H1 (cell line): ENCODE results near the gene FTSJ3. TPM values are rescaled to one million over a fixed set of nuclear protein-coding genes. Genes with fewer than 3 reads are reported as not detected.

Experiments
- CTCF ChIA-PET: fragments of 300-600 bp; sonication (Branson Sonifier 250); formaldehyde crosslinking; loops from one replicate; lab custom pipeline; 2021; ENCODE audit not compliant: partially characterized antibody; lab: Charles Lee
- POLR2A ChIA-PET: fragments of 300-600 bp; sonication (Branson Sonifier 250); formaldehyde crosslinking; loops from one replicate; lab custom pipeline; 2021; ENCODE audit warnings: inconsistent platforms; ENCODE audit not compliant: partially characterized antibody; lab: Charles Lee
- DNase-seq, 2 experiments: peaks; one replicate each; pipeline versions ENCODE4 v3.0.0 to v3.0.0-alpha.2; 2010 to 2022; ENCODE audit warnings: low spot score in 2 of 2, low read depth in 1 of 2, mixed read lengths in 1 of 2
- FAIRE-seq: peaks from 2 replicates; lab custom pipeline; 2011; peaks lifted over from hg19 to GRCh38; lab: Jason Lieb, UNC
- H2AFZ ChIP-seq: 2 replicates; pipeline ENCODE4 v1.8.1; 2012; ENCODE audit warnings: low read length, inconsistent platforms
- H2AK5ac ChIP-seq: 2 replicates; pipeline ENCODE4 v1.6.1; 2013; ENCODE audit warnings: low read depth, low read length
- H2BK120ac ChIP-seq: replicated peaks from 2 replicates; pipeline ENCODE3; 2013; ENCODE audit warnings: low read depth, low read length, inconsistent platforms
- H2BK12ac ChIP-seq: 2 replicates; pipeline ENCODE4 v1.6.1; 2013; ENCODE audit warnings: low read depth, low read length
- H2BK15ac ChIP-seq: 2 replicates; pipeline ENCODE4 v1.6.1; 2013; ENCODE audit warnings: low read length
- H2BK20ac ChIP-seq: 2 replicates; pipeline ENCODE4 v1.6.1; 2013; ENCODE audit warnings: low read length
- H2BK5ac ChIP-seq: 2 replicates; pipeline ENCODE4 v1.6.1; 2013; ENCODE audit warnings: low read depth, low read length
- H3K14ac ChIP-seq: 2 replicates; pipeline ENCODE4 v1.6.1; 2013; ENCODE audit warnings: inconsistent platforms; ENCODE audit not compliant: insufficient read length
- H3K18ac ChIP-seq: 2 replicates; pipeline ENCODE4 v1.6.1; 2013; ENCODE audit warnings: low read length; ENCODE audit errors: extremely low read depth
- H3K23ac ChIP-seq: 2 replicates; pipeline ENCODE4 v1.6.1; 2013; ENCODE audit warnings: inconsistent platforms; ENCODE audit not compliant: insufficient read length
- H3K23me2 ChIP-seq: 2 replicates; pipeline ENCODE4 v1.6.1; 2013; ENCODE audit warnings: low read depth, low read length
- H3K27ac ChIP-seq: 2 replicates; pipeline ENCODE4 v1.6.1; 2011; ENCODE audit warnings: low read depth, low read length, inconsistent platforms
- H3K27me3 ChIP-seq, 4 experiments: replicated peaks in 1 of 4; 1 replicate in 1 of 4; 2 replicates in 3 of 4; pipeline versions ENCODE4 v1.6.1 to v1.8.1; 2011 to 2013; ENCODE audit warnings: low read length in 3 of 4, mild to moderate bottlenecking in 3 of 4, inconsistent platforms in 2 of 4, mixed read lengths in 2 of 4, moderate library complexity in 1 of 4; ENCODE audit not compliant: control insufficient read depth in 3 of 4, insufficient read depth in 3 of 4; ENCODE audit errors: extremely low read depth in 1 of 4
- H3K36me3 ChIP-seq, 4 experiments: 2 replicates each; pipeline versions ENCODE4 v1.6.1 to v1.8.1; 2011 to 2013; ENCODE audit warnings: mild to moderate bottlenecking in 4 of 4, low read length in 3 of 4, moderate library complexity in 2 of 4, control low read depth in 1 of 4, inconsistent platforms in 1 of 4; ENCODE audit not compliant: insufficient read depth in 4 of 4, control insufficient read depth in 2 of 4
- H3K4ac ChIP-seq: replicated peaks from 2 replicates; pipeline ENCODE3; 2013; ENCODE audit warnings: low read length, low read depth, mixed read lengths, inconsistent platforms; ENCODE audit not compliant: insufficient read length
- H3K4me1 ChIP-seq, 4 experiments: replicated peaks in 1 of 4; 1 replicate in 1 of 4; 2 replicates in 3 of 4; pipeline versions ENCODE4 v1.6.1 to v1.8.1; 2011 to 2013; ENCODE audit warnings: low read length in 3 of 4, inconsistent platforms in 2 of 4, mixed read lengths in 1 of 4; ENCODE audit not compliant: insufficient read depth in 4 of 4, control insufficient read depth in 3 of 4
- H3K4me2 ChIP-seq, 2 experiments: 2 replicates each; pipeline versions ENCODE4 v1.6.1 to v1.8.1; 2011 to 2013; ENCODE audit warnings: low read depth in 2 of 2, low read length in 2 of 2, control low read depth in 1 of 2, inconsistent platforms in 1 of 2, mild to moderate bottlenecking in 1 of 2; ENCODE audit not compliant: insufficient read depth in 1 of 2
- H3K4me3 ChIP-seq, 4 experiments: fragments of 200-600, 300-600 bp in 1 of 4; sonication (generic), shearing (Covaris generic), sonication (Bioruptor Twin) in 1 of 4; 2 replicates each; pipeline versions ENCODE4 v1.5.1 to v1.8.1; 2011 to 2016; ENCODE audit warnings: low read length in 4 of 4, low read depth in 3 of 4, control low read depth in 2 of 4, inconsistent platforms in 2 of 4, mild to moderate bottlenecking in 2 of 4, mixed read lengths in 1 of 4, moderate library complexity in 1 of 4; ENCODE audit not compliant: insufficient read depth in 2 of 4; ENCODE audit errors: extremely low read depth in 1 of 4
- H3K56ac ChIP-seq: replicated peaks from 2 replicates; pipeline ENCODE3; 2013; ENCODE audit warnings: low read depth, mild to moderate bottlenecking, mixed read lengths, low read length, inconsistent platforms; ENCODE audit not compliant: insufficient read length
- H3K79me1 ChIP-seq: 2 replicates; pipeline ENCODE4 v1.6.1; 2013; ENCODE audit warnings: low read depth, low read length, control low read depth
- H3K79me2 ChIP-seq, 2 experiments: 2 replicates each; pipeline versions ENCODE4 v1.6.1 to v1.8.1; 2012 to 2013; ENCODE audit warnings: low read length in 2 of 2, mild to moderate bottlenecking in 2 of 2, inconsistent platforms in 1 of 2; ENCODE audit not compliant: insufficient read depth in 2 of 2, control insufficient read depth in 1 of 2
- H3K9ac ChIP-seq, 4 experiments: replicated peaks in 1 of 4; 1 replicate in 1 of 4; 2 replicates in 3 of 4; pipeline versions ENCODE4 v1.6.1 to v1.8.1; 2011 to 2013; ENCODE audit warnings: low read depth in 3 of 4, low read length in 3 of 4, control low read depth in 2 of 4, mild to moderate bottlenecking in 2 of 4, moderate library complexity in 2 of 4, inconsistent platforms in 1 of 4; ENCODE audit errors: extremely low read depth in 1 of 4
- H3K9me3 ChIP-seq, 2 experiments: 2 replicates each; pipeline versions ENCODE4 v1.6.1 to v1.8.1; 2012 to 2013; ENCODE audit warnings: mild to moderate bottlenecking in 2 of 2, moderate library complexity in 2 of 2, control low read depth in 1 of 2, inconsistent platforms in 1 of 2, low read depth in 1 of 2, low read length in 1 of 2, mixed read lengths in 1 of 2; ENCODE audit not compliant: insufficient read depth in 2 of 2
- H4K20me1 ChIP-seq, 2 experiments: replicated peaks in 1 of 2; 2 replicates each; pipeline versions ENCODE3 to v1.8.1; 2011 to 2013; ENCODE audit warnings: inconsistent platforms in 2 of 2, low read length in 2 of 2, mild to moderate bottlenecking in 1 of 2; ENCODE audit not compliant: insufficient read depth in 2 of 2, control insufficient read depth in 1 of 2
- H4K5ac ChIP-seq: 2 replicates; pipeline ENCODE4 v1.6.1; 2013; ENCODE audit warnings: low read length, low read depth, mixed read lengths, inconsistent platforms; ENCODE audit not compliant: insufficient read length
- H4K8ac ChIP-seq: 2 replicates; pipeline ENCODE4 v1.8.0; 2013; ENCODE audit warnings: mild to moderate bottlenecking, moderate library complexity, low read length, inconsistent platforms; ENCODE audit not compliant: insufficient read depth; ENCODE audit errors: extremely low read depth
- H4K91ac ChIP-seq: replicated peaks from 2 replicates; pipeline ENCODE3; 2013; ENCODE audit warnings: low read length, mixed read lengths, inconsistent platforms; ENCODE audit not compliant: insufficient read length
- ASH2L ChIP-seq: fragments of 200-600, 300-600 bp; sonication (generic); IDR thresholded peaks from one replicate; pipeline ENCODE4 v1.7.1; 2017; ENCODE audit warnings: low read length
- CBX5 ChIP-seq: fragments of 300-800, 300-1000 bp; sonication (generic); IDR thresholded peaks from 2 replicates; pipeline ENCODE4 v1.7.1; 2016; ENCODE audit warnings: antibody characterized with exemption, low read length, low read depth
- CHD1 ChIP-seq: IDR thresholded peaks from 2 replicates; pipeline ENCODE4 v1.6.1; 2012; ENCODE audit warnings: low read depth, low read length, improper control_type of control experiment
- NANOG ChIP-seq: IDR thresholded peaks from 2 replicates; pipeline ENCODE4 v1.6.1; 2011; ENCODE audit warnings: low read length, low read depth, mild to moderate bottlenecking, inconsistent platforms; ENCODE audit not compliant: insufficient read depth, poor library complexity, severe bottlenecking
- RAD21 ChIP-seq, 2 experiments: IDR thresholded peaks in 1 of 2; conservative IDR thresholded peaks in 1 of 2; 2 replicates each; pipeline ENCODE4 v1.6.1; 2011; ENCODE audit warnings: low read depth in 2 of 2, low read length in 2 of 2, improper control_type of control experiment in 1 of 2, inconsistent platforms in 1 of 2, mild to moderate bottlenecking in 1 of 2, moderate library complexity in 1 of 2
- RFX5 ChIP-seq: IDR thresholded peaks from 2 replicates; pipeline ENCODE4 v1.6.1; 2011; ENCODE audit warnings: low read depth, low read length, improper control_type of control experiment, borderline replicate concordance
- SIRT6 ChIP-seq: IDR thresholded peaks from one replicate; pipeline ENCODE4 v1.7.1; 2012; ENCODE audit warnings: low read length, inconsistent platforms
- SP2 ChIP-seq: IDR thresholded peaks from 2 replicates; pipeline ENCODE4 v1.6.1; 2012; ENCODE audit warnings: mild to moderate bottlenecking, low read length, inconsistent platforms
- TAF7 ChIP-seq: optimal IDR thresholded peaks from 2 replicates; pipeline ENCODE3; 2011; ENCODE audit warnings: low read depth, mild to moderate bottlenecking, inconsistent platforms, low read length, moderate library complexity, borderline replicate concordance
- TEAD4 ChIP-seq: IDR thresholded peaks from 2 replicates; pipeline ENCODE4 v1.6.1; 2012; ENCODE audit warnings: low read depth, low read length, inconsistent platforms, mixed read lengths
- whole genome bisulfite sequencing, 2 experiments: shearing (Covaris generic) in 1 of 2; methylation state at CpG; one replicate each; pipeline versions ENCODE4 v1.1.6 to v1.1.7; 2013 to 2015; ENCODE audit warnings: low lambda C conversion rate in 2 of 2, mixed read lengths in 2 of 2, inconsistent platforms in 1 of 2, low coverage in 1 of 2, missing lambda C conversion rate in 1 of 2; ENCODE audit not compliant: insufficient replicate concordance in 2 of 2, insufficient coverage in 1 of 2, insufficient read length in 1 of 2; ENCODE audit errors: extremely low coverage in 1 of 2, missing lambda C conversion rate in 1 of 2; 5-methylcytosine and 5-hydroxymethylcytosine counted together
- polyA plus RNA-seq, 7 experiments: library from polyadenylated mRNA; depleted of rRNA in 3 of 7; stranded (reverse) in 5 of 7; unstranded in 2 of 7; fragments of >200 nt in 5 of 7; fragments of 200-250 nt in 2 of 7; gene quantifications; 1 replicate in 5 of 7; 2 replicates in 1 of 7; 4 replicates in 1 of 7; pipeline versions ENCODE4 v1.2.1 to v1.2.3, GENCODE V29; 2011 to 2013; ENCODE audit warnings: missing spikeins in 2 of 7, mixed read lengths in 2 of 7
- total RNA-seq: library from RNA; stranded (reverse); fragmentation: NEBNext Ultra II Directional; extraction: Animal tissue kit (Norgen Biotek cat#: 25700); gene quantifications from 2 replicates; pipeline ENCODE4 v1.2.1, GENCODE V29; 2021

The FTSJ3 gene
- total and polyA plus RNA-seq, 2 of the 8 experiments (the other 6 are each of a cell fraction or from before 2014, with no cell fraction given), result 42.7 to 77.2 TPM

- no peak within 1 kb of the TSS for H3K23ac ChIP-seq
- H2BK12ac ChIP-seq, result peak within 1 kb of the TSS; percentile 68; the same call in 1 of the 2 replicates
- H3K4me1 ChIP-seq, result peaks cover 3 to 26% (median 24%) of the 10 kb centered on the region in 4 experiments
- H3K27ac ChIP-seq, result peak within 1 kb of the TSS; percentile 65; the same call in 1 of the 2 replicates
- peak; percentile 97 for DNase-seq
- H3K36me3 ChIP-seq, result no peaks in the 10 kb centered on the region
- H2BK120ac ChIP-seq, result no peak within 1 kb of the TSS
- H3K79me1 ChIP-seq, result peaks cover 15% of the 10 kb centered on the region
- peak within 1 kb of the TSS; percentile 38 for H4K5ac ChIP-seq
- H4K91ac ChIP-seq, result peak within 1 kb of the TSS; percentile 14
- H3K9ac ChIP-seq, result peak within 1 kb of the TSS; percentile 68 to 81 (median 73)
- H2BK5ac ChIP-seq, result peak within 1 kb of the TSS; percentile 73; the same call in 1 of the 2 replicates
- no peaks in the 10 kb centered on the region for H3K9me3 ChIP-seq
- no peak within 1 kb of the TSS for H2AK5ac ChIP-seq
- peaks cover 8% of the 10 kb centered on the region for H3K23me2 ChIP-seq
- H3K4me2 ChIP-seq, result peak within 1 kb of the TSS; percentile 93
- ChIA-PET CTCF (interaction anchor here (0.9 to 6.9 kb wide), 2 partner anchors 12 to 15 kb away, joined by 3 to 77 read pairs; no protein-coding TSS in a partner anchor), POLR2A (interaction anchor here (0.9 to 27.8 kb wide), 4 partner anchors 10 to 303 kb away, joined by 3 to 593 read pairs (median 8); partner anchors contain the start of genes CCDC47, DDX42, FTSJ3 and PSMC5)
- H3K27me3 ChIP-seq, result peaks cover 0 to 16% (median 10%) of the 10 kb centered on the region in 4 experiments; a peak in 6 of 7 replicates
- H2AFZ ChIP-seq, result peak within 1 kb of the TSS; percentile 43; the same call in 1 of the 2 replicates
- H4K20me1 ChIP-seq, result peaks cover 0 to 4% of the 10 kb centered on the region in 2 experiments
- H3K56ac ChIP-seq, result peak within 1 kb of the TSS; percentile 73
- H3K4me3 ChIP-seq, result peak within 1 kb of the TSS; percentile 76 to 97 (median 83)
- H3K79me2 ChIP-seq, result peaks cover 11 to 32% of the 10 kb centered on the region in 2 experiments
- H4K8ac ChIP-seq, result peak within 1 kb of the TSS; percentile 54
- FAIRE-seq, result no peak
- H3K14ac ChIP-seq, result no peak within 1 kb of the TSS
- no peak within 1 kb of the TSS for H2BK15ac ChIP-seq
- H2BK20ac ChIP-seq, result no peak within 1 kb of the TSS
- peak within 1 kb of the TSS; percentile 8 for H3K4ac ChIP-seq
- H3K18ac ChIP-seq, result peak within 1 kb of the TSS; percentile 24
- WGBS, 2 experiments, result 2% methylated on average over 63 of the region's 92 CpGs; no CpG with 5 or more reads in 1 of the 2 experiments
- peak; percentile 90 for TF ChIP-seq RFX5
- no peak for TF ChIP-seq SIRT6
- no peak for TF ChIP-seq RAD21 (IDR thresholded peaks at IDR 0.05 in 1 of 2, conservative IDR thresholded peaks at IDR 0.05 in 1 of 2; ENCODE audit: low read depth in 2 of 2, low read length in 2 of 2)
- peak; percentile 67 for TF ChIP-seq NANOG
- no peak for TF ChIP-seq CBX5
- TF ChIP-seq ASH2L, result peak; percentile 36
- peak; percentile 59; the same call in 1 of the 2 replicates for TF ChIP-seq CHD1
- no peak for TF ChIP-seq SP2
- peak; percentile 72 for TF ChIP-seq TAF7
- peak; percentile 76 for TF ChIP-seq TEAD4
Observed at GRCh38 chr17:63842540-63843386, 15.3 kb upstream of the FTSJ3 start, which contains the start of gene SMARCD2. TSS of gene SMARCD2 (minus strand) at chr17:63842685. CDS start at chr17:63842674, 11 bp downstream.
